ENCODE measurements around the gene DACT3. TPM values are rescaled to one million over a fixed set of nuclear protein-coding genes. Genes with fewer than 3 reads are reported as not detected.
"Not testable (repeated sequence)": the region's sequence is repeated elsewhere in the genome, so short reads cannot be mapped to it uniquely, and the experiment has no call there.

The DACT3 gene
- total RNA-seq, 1 donor from 2014 or later, result 10.0 TPM

DNA sequence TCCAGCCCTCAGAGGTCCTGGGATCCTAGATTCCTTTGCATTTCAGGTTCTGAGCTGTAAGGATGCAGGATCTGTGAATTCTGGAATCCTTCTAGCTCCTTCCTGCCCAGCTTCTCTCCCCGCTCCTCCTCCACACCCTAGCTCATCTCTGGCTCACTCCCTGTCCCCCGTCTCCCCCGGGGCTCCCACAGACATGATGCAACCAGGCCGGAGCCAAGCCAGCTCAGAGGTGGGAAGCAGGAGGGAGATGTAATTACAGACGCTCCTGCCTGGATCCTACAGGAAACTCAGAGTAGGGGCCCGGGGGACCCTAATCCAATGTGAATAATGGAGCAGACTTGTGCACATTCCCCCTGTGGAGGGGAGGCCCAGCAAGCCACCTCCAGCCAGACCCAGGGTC is 29.5 kb downstream of the DACT3 start:
- TF ChIP-seq, protein P1, sequence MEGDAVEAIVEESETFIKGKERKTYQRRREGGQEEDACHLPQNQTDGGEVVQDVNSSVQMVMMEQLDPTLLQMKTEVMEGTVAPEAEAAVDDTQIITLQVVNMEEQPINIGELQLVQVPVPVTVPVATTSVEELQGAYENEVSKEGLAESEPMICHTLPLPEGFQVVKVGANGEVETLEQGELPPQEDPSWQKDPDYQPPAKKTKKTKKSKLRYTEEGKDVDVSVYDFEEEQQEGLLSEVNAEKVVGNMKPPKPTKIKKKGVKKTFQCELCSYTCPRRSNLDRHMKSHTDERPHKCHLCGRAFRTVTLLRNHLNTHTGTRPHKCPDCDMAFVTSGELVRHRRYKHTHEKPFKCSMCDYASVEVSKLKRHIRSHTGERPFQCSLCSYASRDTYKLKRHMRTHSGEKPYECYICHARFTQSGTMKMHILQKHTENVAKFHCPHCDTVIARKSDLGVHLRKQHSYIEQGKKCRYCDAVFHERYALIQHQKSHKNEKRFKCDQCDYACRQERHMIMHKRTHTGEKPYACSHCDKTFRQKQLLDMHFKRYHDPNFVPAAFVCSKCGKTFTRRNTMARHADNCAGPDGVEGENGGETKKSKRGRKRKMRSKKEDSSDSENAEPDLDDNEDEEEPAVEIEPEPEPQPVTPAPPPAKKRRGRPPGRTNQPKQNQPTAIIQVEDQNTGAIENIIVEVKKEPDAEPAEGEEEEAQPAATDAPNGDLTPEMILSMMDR (IDR thresholded peaks at IDR 0.05), result no peak
- DNase-seq (no peak), ATAC-seq (no peak)
- Histone ChIP-seq H3K4me3 (no peak overlapping the region), H3K9me3 (no peaks in the 10 kb centered on the region), H3K4me1 (peaks cover 27% of the 10 kb centered on the region), H3K27me3 (peaks cover 21% of the 10 kb centered on the region), H3K36me3 (no peaks in the 10 kb centered on the region), H3K27ac (no peak overlapping the region)
- intact Hi-C loops (cut with DNase I), result no loop called here

DNA sequence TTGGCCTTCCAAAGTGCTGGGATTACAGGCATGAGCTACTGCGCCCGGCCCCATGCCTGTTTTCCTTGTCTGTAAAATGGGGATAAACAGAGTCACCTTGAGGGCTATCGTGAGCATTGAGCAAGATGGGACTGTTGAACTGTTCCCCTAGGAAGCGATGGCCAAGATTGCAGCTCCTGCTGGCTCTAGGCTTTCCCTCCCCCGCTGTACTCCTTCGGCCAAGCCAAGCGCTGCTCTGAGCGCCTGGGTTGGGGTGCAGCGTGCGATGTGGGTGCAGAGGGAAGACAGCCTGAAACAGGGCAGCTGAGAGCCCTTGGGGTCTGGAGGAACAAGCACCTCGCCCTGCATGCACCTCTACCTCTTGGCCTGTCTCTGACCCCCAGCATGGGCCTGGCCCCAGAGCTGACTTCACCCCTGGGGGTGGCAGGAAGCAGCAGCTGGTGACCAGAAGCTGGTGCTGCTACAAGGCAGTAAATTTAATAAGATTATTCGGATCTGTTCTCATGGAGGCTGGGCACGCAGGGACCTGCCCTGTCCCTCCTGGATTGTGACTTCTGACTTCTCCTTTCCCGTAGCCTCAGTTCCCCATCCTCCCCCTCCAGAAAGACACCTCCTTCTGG is 30.3 kb downstream of the DACT3 start:
- DNase-seq (no peak), ATAC-seq (no peak)
- intact Hi-C loops (cut with DNase I), result no loop called here
- Histone ChIP-seq H3K27ac (no peak overlapping the region), H3K36me3 (no peaks in the 10 kb centered on the region), H3K27me3 (peaks cover 21% of the 10 kb centered on the region), H3K4me3 (no peak overlapping the region), H3K9me3 (no peaks in the 10 kb centered on the region), H3K4me1 (peaks cover 34% of the 10 kb centered on the region)
- TF ChIP-seq, protein P1 (IDR thresholded peaks at IDR 0.05), result no peak

DNA sequence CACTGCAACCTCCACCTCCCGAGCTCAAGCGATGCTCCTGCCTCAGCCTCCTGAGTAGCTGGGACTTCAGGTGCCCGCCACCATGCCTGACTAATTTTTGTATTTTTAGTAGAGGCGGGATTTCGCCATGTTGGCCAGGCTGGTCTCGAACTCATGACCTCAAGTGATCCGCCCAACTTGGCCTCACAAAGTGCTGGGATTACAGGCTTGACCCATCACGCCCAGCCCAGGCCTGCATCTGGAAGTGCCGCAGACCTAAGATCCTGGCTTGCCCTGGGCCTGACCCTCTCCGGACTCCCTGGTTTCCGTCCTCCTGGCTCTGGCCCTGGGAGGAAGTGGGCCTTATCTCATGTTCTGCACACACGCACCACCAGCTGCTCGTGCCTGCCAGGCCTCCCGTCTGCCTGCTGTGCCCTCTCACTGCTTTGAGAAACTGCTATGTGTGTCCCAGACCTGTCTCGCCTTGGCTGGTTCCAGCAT is 31.4 kb downstream of the DACT3 start:
- no peaks in the 10 kb centered on the region for H3K9me3 ChIP-seq
- H3K36me3 ChIP-seq, result no peaks in the 10 kb centered on the region
- TF ChIP-seq, protein P1 (IDR thresholded peaks at IDR 0.05), result no peak
- ATAC-seq (peak; percentile 8), DNase-seq (no peak)
- H3K4me3 ChIP-seq, result no peak overlapping the region
- peaks cover 40% of the 10 kb centered on the region for H3K4me1 ChIP-seq
- intact Hi-C loops (cut with DNase I), result no loop called here
- no peak overlapping the region for H3K27ac ChIP-seq
- peaks cover 16% of the 10 kb centered on the region for H3K27me3 ChIP-seq

DNA sequence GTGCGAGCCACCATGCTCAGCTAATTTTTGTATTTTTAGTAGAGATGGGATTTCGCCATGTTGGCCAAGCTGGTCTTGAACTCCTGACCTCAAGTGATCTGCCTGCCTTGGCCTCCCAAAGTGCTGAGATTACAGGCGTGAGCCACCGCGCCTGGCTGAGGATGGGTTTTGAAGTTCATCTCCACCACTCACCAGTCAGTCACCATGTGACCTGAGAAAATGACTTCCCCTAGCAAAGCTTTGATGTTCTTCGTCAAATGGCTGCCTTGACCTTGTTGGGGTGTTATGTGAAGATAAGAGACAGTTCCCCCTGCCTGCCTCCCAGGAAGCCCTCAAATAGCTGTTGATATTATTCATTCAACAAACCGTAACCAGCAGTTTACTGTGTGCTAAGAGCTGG is 32.0 kb downstream of the DACT3 start:
- intact Hi-C loops (cut with DNase I), result not testable (repeated sequence)
- H3K27me3 ChIP-seq, result peaks cover 15% of the 10 kb centered on the region
- peaks cover 40% of the 10 kb centered on the region for H3K4me1 ChIP-seq

DNA sequence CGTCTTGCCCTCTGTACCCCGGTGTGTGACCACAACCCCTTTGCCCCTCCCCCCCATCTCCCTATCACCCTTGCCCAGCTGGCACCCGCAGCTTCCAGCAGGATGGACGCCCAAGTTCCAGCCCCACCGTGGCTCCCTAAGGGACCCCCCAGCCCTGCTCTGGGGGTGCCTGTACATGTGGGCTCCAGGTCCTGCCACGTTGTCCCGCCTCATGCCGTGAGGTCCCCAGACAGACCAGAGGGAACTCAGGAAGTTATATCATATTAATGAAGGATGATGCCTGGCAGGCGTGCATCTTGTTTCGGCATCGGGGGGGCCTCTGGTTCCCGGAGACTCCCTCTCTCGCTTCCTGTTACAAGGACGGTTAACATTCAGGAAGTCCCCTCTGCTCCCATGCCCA is 34.5 kb downstream of the DACT3 start:
- no peak for ATAC-seq
- peaks cover 2% of the 10 kb centered on the region for H3K27me3 ChIP-seq
- H3K9me3 ChIP-seq, result no peaks in the 10 kb centered on the region
- H3K36me3 ChIP-seq, result no peaks in the 10 kb centered on the region
- peak overlapping the region; percentile 76 for H3K27ac ChIP-seq
- H3K4me1 ChIP-seq, result peaks cover 32% of the 10 kb centered on the region
- TF ChIP-seq, protein P1 (IDR thresholded peaks at IDR 0.05), result no peak
- DNase-seq, result no peak
- no peak overlapping the region for H3K4me3 ChIP-seq
- intact Hi-C loops (cut with DNase I), result no loop called here

More for the DNA sequence above, 32.0 kb downstream of the DACT3 start:
- not testable (repeated sequence) for H3K9me3 ChIP-seq, DNase-seq, H3K4me3 ChIP-seq, ATAC-seq, H3K27ac ChIP-seq, H3K36me3 ChIP-seq

DNA sequence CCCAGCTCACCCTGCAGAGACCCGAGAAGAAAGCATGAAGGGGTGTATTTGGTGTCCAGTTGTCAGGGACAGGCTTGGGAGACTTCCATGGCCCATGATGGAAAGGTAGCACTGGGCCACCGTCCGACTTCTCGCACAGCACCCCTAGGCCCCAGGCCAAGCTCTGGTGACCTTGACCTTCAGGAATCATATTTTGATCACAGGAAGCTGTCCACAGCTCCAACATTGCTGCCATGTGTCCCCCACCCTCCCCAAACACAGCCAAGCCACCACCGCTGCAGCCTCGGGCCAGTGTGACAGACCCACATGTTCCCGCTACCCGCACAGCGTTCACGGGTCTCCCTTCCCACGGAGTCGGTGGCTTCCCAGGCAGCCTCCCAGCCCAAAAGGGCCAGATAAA is 35.3 kb downstream of the DACT3 start:
- H3K36me3 ChIP-seq, result no peaks in the 10 kb centered on the region
- peak overlapping the region; percentile 76 for H3K27ac ChIP-seq
- no peaks in the 10 kb centered on the region for H3K9me3 ChIP-seq
- H3K27me3 ChIP-seq, result no peaks in the 10 kb centered on the region
- ATAC-seq (no peak), DNase-seq (no peak)
- no peak overlapping the region for H3K4me3 ChIP-seq
- intact Hi-C loops (cut with DNase I), result no loop called here
- TF ChIP-seq, protein P1 (IDR thresholded peaks at IDR 0.05), result no peak
- peaks cover 33% of the 10 kb centered on the region for H3K4me1 ChIP-seq

Measured in upper lobe of right lung (tissue), 1 donor.